Fibroblast of peridontal ligament (primary cell): ENCODE results near the gene ESR1.

Source experiments
- DNase-seq: peaks from one replicate; pipeline ENCODE4 v3.0.0-alpha.2; 2010; ENCODE audit errors: extremely low read depth

The ESR1 gene

GRCh38 chr6:151813858-151814257 is 6.4 kb downstream of the ESR1 start:
- DNase-seq, result no peak

GRCh38 chr6:151814614-151815013 is 7.1 kb downstream of the ESR1 start:
- DNase-seq, result no peak

GRCh38 chr6:151822252-151823111 is 15.0 kb downstream of the ESR1 start:
- no peak for DNase-seq

GRCh38 chr6:151826517-151827142 is 19.1 kb downstream of the ESR1 start:
- DNase-seq, result no peak

GRCh38 chr6:151832710-151833109 is 25.2 kb downstream of the ESR1 start:
- DNase-seq, result no peak

- DNase-seq, result no peak
Measured at GRCh38 chr6:151835396-151835795, 27.9 kb downstream of the ESR1 start.

- no peak for DNase-seq
Measured at GRCh38 chr6:151837223-151837622, 29.7 kb downstream of the ESR1 start.

GRCh38 chr6:151842816-151843215 is 35.3 kb downstream of the ESR1 start:
- DNase-seq, result peak; percentile 14

- peak; percentile 55 for DNase-seq
Measured at GRCh38 chr6:151847064-151847463, 39.6 kb downstream of the ESR1 start.

- DNase-seq, result no peak
Measured at GRCh38 chr6:151850479-151851003, 43.1 kb downstream of the ESR1 start.

GRCh38 chr6:151858294-151858693 is 50.8 kb downstream of the ESR1 start:
- DNase-seq, result no peak

GRCh38 chr6:151862461-151862860 is 55.0 kb downstream of the ESR1 start:
- no peak for DNase-seq

GRCh38 chr6:151867361-151867869 is 59.9 kb downstream of the ESR1 start:
- peak; percentile 15 for DNase-seq

GRCh38 chr6:151869345-151869744 is 61.9 kb downstream of the ESR1 start:
- peak; percentile 77 for DNase-seq

GRCh38 chr6:151869787-151870186 is 62.3 kb downstream of the ESR1 start:
- DNase-seq, result peak; percentile 63

GRCh38 chr6:151870375-151870774 is 62.9 kb downstream of the ESR1 start:
- DNase-seq, result no peak

- no peak for DNase-seq
Measured at GRCh38 chr6:151875524-151875923, 68.0 kb downstream of the ESR1 start.

GRCh38 chr6:151876122-151876521 is 68.6 kb downstream of the ESR1 start:
- DNase-seq, result no peak

- DNase-seq, result no peak
Measured at GRCh38 chr6:151877458-151877857, 70.0 kb downstream of the ESR1 start.

- DNase-seq, result peak; percentile 3
Measured at GRCh38 chr6:151881231-151881630, 73.7 kb downstream of the ESR1 start.

GRCh38 chr6:151882206-151882605 is 74.7 kb downstream of the ESR1 start:
- no peak for DNase-seq

GRCh38 chr6:151885234-151885633 is 77.8 kb downstream of the ESR1 start:
- DNase-seq, result no peak

GRCh38 chr6:151891524-151891923 is 84.0 kb downstream of the ESR1 start:
- no peak for DNase-seq
